ENCODE results near the gene ZNF548.
A peak's percentile ranks its signal among the peaks of the same experiment; 100 is the strongest.

The ZNF548 gene

GRCh38 chr19:57403737-57404563 is 14.3 kb downstream of the ZNF548 start:
- no peak for FAIRE-seq

DNA sequence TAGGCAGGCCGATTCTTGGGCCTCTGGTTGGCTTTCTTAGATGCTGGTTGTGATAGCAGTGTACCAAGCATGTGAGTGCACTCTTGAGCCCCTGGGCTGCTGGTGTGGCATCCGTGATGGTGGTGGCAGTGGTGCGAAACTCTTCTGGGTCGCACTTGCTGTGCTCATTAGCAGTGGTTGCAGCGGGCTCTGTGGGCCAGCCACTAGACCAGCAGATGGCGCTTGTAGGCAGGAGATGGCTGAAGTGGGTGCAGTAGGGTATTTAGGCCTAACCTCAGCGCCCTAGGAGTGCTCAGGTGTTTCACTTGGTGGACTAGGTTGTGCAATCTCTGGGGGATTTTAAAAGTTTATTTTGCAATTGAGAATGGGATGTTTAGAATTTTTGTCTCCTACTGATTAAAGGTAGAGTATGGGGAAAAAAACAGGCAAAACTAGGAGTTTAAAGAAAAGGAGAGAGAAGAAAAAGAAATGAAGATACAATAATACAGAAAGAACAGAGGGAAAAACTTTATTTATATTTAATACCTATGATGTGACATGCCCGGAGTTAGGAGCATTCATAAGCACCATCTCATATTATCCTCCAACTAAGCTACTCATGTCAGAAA is 17.0 kb downstream of the ZNF548 start:
- no peak for FAIRE-seq

DNA sequence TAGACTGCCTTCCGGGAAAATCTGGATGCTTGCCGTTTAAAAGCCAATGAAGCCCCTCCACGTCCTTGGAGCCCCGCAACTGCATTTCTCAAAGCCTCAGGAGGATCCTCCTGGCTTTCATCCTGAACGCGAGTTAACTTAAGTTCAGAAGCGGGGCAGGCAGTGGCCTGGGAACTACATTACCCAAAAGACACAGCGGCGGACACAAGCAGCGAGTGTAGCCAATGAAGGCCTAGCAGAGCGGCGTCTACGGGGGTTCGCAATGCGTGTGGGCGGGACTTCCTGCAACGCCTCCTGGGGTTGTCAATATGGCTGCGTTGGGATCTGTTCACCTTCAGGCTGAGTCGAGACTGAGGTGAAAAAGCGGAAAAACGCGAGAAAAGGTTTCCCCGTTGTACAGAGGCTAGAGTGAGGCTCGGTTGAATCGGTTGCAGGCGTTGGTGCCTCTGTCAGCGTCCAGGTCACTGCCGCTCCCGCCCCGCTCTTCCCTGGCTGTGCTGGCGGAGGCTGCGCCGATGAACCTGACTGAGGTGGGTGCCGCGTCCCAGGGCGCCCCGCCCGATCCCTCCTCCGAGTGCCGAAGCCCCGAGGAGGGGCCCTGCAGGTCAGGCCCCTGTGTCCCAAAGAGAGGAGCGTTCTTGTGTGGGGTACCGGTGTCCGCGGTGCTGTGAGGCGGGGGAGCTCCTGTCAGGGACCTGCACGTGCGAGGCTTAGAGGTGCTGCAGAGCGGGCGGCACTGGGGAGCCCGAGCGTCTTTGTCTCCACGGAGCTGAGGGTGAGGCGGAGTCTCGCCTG is 21.4 kb downstream of the ZNF548 start, which contains the start of gene ZNF17:
TSS of gene ZNF17 (plus strand) at position 285 of the 795 bp plus-strand sequence. CDS start 2,455 bp downstream, outside the sequence.
- no peak for FAIRE-seq

GRCh38 chr19:57419439-57419838 is 29.8 kb downstream of the ZNF548 start:
- FAIRE-seq = no peak

DNA sequence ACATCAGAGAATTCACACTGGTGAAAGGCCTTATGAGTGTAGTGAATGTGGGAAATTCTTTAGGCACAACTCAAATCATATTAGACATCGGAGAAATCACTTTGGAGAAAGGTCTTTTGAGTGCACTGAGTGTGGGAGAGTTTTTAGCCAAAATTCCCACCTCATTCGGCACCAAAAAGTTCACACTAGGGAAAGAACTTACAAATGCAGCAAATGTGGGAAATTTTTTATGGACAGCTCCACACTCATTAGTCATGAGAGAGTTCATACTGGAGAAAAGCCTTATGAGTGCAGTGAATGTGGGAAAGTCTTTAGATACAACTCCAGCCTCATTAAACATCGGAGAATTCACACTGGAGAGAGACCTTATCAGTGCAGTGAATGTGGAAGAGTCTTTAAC is 31.4 kb downstream of the ZNF548 start:
- no peak for FAIRE-seq

GRCh38 chr19:57434386-57435061 is 44.9 kb downstream of the ZNF548 start:
- FAIRE-seq = no peak

DNA sequence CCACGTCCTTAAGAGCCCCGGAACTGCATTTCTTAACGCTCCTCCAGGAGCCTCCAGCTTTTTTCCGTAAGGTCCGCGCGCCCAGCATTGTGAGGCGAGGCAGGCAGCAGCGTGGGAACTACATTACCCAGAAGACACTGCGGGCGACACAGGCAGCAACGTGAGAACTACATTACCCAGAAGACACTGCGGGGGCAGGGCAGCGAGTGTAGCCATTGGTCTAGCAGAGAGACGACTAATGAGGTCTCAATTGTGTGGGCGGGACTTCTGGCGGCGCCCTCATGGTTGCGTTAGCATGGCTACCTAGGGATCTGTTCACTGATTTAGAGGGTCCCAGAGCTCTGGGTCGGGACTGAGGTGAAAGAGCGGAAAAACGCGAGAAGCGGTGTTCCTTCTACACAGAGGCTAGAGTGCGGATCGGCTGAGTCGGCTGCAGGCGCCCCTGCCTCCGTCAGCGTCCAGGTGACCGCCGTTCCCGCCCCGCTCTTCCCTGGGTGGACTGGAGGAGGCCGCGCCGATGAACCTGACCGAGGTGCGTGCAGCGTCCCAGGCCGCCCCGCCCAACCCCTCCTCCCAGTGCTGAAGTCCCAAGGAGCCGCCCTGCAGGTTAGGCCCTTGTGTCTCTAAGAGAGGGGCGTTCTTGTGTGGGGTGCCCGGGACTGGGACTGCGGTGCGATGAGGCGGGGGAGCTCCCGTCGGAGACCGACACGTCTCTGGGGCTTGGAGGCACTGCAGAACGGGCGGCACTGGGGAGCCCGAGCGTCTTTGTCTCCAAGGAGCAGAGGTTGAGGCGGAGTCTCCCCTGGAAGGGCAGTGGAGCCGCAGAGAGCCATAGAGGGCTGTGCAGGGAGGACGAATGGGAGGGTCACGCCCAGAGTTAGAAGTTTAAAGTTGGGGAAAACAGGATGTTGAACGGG is 45.7 kb downstream of the ZNF548 start, which contains the start of gene ZNF749:
TSS of gene ZNF749 (plus strand) at position 264 of the 917 bp plus-strand sequence. CDS start at position 518, 254 bp downstream.
- FAIRE-seq = peak; percentile 90

- FAIRE-seq = no peak
Observed at GRCh38 chr19:57436417-57436816, 46.8 kb downstream of the ZNF548 start.

DNA sequence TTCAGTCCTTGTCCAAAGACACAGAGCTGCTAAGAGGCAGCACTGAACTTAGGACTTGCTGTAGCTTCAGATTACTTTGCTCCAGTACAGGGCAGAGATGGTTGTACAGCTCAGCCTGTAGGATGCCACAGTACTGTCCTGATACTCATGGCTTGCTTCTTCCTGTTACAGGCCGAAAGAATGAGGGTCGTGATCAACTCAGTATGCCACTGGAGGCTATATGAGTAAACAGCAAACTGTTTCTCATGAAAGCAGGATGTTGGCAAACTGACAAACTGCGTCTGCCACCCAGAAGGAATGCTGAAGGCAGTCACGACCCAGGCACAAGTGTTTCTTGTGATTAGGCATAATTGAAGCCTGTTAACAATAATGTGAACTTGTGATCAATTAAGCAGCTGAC is 48.3 kb downstream of the ZNF548 start:
- no peak for FAIRE-seq

- no peak for FAIRE-seq
Observed at GRCh38 chr19:57438925-57439324, 49.3 kb downstream of the ZNF548 start.

- FAIRE-seq = no peak
Observed at GRCh38 chr19:57441979-57442752, 52.5 kb downstream of the ZNF548 start.

DNA sequence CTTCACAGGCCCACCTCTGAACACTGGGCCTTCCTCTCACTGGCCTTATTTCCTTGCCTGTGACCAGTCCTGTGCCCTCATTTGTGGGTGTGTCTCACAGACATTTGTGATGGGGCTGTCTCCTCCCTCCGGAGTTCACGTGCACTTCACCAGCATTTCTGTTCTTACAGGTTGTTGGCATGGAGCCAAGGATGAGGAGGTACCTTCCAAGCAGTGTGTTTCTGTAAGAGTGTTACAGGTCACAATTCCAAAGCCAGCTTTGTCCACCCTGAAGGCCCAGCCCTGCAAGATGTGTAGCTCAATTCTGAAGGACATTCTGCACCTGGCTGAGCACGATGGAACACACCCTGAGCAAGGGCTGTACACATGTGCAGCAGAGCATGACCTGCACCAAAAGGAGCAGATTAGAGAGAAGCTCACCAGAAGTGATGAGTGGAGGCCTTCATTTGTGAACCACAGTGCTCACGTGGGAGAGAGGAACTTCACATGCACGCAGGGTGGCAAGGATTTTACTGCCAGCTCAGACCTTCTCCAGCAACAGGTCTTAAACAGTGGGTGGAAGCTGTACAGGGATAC is 53.6 kb downstream of the ZNF548 start:
- FAIRE-seq = no peak

- no peak for FAIRE-seq
Observed at GRCh38 chr19:57452307-57452706, 62.7 kb downstream of the ZNF548 start.
